ENCODE data around the gene ROS1.
A peak's percentile ranks its signal among the peaks of the same experiment; 100 is the strongest.

The ROS1 gene

DNA sequence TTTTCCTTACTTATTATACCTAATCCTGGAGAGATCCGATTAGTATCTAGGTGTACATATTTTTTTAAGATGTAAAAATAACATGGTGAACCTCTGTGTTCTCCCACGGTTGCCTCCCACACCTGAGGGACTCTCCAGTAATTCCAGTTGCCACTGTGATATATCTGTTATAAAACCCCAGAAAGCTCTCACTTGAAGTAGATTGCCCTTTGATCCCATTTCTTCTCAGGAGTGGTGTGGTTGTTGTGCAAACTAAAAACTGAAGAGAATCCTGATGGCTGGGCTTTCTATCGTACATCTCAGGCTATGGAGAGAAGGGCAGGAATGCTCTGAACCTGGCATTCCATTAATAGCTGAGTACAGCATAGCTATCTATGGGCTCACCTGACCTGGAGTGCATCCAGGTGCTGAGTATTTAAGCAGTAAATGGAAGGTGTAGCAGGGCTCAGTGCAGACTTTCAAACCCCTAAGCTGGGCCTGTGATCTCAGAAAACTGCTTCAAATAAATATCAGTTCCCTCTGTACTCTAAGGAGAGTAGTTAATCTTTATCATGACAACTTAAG lies 119.4 kb downstream of the ROS1 start:
- DNase-seq: no peak

DNA sequence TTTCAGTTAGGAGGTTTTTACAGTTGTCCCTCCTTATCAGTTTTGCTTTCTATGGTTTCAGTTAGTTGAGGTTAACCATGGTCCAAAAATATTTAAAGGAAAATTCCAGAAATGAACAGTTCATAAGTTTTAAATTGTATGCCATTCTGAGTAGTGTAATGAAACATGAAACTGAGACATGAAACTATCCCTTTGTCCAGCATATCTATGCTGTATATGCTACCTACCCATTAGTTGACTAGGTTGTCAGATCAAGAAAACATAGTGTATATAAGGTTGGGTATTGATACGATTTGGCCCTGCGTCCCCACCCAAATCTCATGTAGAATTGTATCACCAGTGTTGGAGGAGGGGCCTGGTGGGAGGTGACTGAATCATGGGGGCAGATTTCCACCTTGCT lies 121.3 kb downstream of the ROS1 start:
- no peak for DNase-seq

DNA sequence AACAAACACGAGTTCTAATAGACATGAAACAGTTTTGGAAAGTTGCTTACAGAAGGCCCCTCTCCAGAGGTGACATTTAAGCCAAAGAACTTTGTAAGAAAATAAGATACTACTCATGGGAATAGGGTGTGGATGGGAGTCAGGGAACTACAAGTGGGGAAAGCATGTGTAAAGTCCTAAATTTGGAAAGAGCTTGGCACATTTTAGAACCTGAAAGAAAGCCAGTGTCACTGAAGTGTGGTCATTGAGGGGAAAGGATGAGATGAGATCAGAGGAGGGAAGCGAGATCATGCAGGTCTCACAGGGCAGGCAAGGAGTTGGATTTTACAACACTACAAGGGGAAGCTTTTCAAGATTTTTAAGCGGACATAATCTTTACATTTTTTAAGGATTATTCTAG lies 122.4 kb downstream of the ROS1 start:
- DNase-seq: no peak

DNA sequence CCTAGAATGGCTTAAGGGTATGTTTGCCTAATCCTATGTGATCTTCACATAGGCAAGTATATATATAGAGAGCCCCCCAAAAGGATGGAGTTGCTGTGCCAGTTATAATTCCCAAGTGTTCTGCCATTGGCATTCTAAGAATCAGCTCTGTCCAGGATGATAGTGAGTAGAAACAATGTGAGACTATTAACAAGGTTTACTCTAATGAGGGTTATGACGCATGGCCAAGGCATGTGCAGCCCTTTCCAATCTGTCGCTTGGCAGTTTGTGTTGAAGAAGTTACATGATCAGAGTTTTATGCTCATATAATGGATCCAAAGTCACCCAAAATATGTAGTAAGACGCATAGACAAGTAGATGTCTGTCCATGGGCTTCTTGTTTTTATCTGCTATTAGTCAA lies 126.8 kb downstream of the ROS1 start:
- no peak for DNase-seq

DNA sequence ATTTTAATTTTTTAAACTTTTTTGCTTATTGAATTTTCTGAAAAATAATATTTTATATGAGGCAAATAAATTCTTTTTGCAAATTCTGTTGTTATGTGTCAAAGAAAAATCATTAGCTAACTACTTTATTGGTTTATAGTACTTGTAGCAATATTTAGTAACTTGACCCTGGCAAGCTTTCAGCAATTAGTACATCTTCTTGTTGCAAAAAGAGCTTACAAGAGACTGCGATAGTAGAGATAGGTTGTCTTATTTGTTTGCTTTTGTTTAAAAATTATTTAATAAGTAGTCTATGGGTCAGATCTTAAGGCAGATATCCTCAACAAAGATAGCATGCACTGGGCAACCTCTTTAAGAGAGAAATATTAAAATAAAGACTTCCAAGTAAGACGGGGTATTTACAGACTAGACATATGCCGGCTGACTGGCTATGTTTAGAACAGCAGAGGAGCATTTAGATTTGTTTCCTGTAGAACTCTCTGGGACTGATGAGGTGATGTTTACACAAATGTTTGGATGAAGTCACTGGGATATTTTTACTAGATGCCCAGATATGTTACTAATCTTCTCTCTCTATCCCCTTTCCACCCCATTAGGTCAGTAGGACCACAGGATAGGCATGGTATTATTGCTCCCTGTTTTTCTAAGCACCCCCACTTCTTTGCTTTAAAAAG lies 135.4 kb downstream of the ROS1 start:
- no peak for DNase-seq

DNA sequence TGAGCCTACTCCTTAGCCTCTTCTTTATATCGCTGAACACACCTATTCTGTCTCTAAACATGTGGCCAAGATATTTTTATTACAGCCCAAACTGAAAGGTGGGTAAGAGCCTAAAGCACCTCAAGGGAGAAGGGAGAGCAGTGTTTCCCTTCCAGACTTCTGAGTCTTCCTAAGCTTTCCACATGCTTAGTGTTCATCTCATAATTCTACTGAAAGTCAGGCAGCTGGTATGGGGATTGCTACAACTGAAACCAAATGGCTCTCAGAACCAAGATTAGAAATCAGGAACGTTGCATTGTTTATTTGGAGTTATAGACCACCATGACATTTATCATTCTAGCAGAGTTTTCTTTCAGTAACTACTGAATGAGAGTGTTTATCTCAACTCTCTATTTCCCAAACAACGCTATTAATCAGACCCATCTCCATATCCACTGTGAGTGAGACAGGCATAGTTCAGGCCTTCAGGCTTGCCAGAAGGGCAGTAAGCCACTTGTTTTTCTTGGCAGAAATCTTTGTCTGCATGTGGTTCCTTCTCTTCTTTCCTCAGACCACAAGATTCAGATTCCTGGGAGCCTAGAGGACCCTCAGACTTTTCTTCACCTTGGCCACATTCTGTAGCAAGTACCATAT lies 137.5 kb downstream of the ROS1 start:
- DNase-seq: no peak

DNA sequence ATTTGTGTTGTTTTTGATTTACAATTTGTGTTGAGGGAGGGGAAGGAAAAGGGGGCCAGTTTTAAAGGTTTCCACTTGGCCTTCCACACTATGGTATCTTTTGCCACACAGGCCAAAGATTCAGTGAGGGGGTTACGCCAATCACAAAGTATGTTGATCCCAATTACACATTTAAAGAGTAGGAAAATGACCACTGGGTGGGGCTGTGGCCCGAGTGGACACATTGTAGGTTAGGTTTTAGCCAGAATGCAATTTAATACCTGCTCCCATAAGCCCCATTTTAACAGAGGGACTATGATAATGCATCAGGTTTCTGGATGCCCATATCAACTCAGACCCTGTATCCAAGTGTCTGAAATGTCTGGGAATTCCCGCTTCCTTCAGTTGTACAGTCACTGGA lies 144.8 kb downstream of the ROS1 start:
- DNase-seq: no peak

DNA sequence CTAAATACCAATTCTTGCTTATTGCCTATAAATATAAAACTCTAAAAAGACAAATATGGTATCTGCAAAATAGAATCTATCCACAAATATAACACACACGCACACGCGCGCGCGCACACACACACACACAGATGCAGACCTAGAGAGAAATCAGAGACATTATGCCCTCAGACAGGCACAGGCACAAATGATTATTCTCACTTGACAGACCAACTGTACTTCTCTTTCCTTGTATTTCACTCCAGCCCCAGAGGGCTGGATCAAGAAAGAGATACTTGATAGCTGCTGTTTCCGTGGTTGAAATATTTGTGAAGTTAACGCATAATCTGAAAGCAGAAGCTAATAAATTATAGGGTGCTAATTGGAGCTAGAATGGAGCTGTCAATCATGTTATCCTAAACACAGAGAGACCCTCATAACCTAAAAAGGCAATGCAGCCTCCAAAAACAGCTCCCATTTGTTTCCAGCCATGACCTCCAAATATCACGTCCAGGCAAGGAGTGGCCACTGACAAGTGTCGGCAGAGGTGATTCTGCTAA lies 148.9 kb downstream of the ROS1 start:
- no peak for DNase-seq

DNA sequence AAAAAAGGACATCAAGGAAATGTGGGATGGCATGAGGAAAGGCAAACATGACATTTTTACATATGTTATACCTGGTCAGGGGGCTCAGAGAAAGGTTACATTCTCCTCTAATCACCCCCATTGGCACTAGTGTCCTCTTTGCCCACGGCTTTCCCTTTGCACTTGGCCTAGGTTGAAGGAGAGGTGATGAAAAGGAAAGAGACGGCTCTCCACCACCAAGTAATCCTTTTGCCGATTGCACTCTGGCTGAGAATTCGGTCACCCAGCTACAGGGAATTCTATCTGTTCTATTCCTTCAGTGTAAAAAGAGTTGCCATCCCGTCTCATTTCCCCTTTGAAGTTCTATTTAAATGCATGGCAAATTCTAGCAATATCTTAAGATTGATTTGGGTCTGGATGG lies 150.0 kb downstream of the ROS1 start:
- DNase-seq: no peak

DNA sequence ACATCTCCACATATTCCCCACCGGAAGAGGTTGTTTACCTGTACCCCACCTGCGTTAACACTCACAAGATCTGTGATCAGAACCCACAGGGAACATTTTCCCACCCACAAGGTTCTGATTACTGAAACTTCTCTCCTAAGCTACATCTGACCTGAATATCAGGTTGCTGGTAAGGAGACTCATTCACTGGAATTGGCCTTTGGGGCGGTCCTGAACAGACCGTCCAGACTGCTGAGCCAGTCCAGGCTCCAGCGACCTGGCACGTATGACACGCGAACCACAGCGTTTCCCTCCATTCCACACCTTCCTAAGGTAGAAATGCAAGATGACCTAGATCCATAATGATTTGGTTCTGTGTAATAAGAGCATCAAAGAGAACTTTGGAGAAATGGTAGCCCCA lies 150.5 kb downstream of the ROS1 start:
- DNase-seq: no peak

DNA sequence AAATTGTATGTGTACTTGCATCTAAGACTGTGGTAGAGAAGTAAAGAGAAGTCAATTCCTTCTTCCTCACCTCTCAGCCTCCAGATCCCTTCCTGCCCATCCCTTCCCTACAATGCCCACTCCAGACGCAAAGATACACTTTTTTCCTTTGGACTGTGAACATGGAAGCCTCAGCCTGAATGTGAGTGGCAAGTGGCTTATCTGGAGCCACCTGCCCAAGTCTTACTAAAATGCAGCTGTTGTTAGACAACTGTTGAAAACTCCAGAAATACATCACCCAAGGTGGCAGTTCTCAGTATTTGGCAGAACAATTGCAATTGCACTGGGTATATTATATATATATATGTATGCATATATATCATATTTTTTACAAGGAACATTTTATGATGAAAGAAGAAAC lies 152.9 kb downstream of the ROS1 start:
- DNase-seq: no peak

DNA sequence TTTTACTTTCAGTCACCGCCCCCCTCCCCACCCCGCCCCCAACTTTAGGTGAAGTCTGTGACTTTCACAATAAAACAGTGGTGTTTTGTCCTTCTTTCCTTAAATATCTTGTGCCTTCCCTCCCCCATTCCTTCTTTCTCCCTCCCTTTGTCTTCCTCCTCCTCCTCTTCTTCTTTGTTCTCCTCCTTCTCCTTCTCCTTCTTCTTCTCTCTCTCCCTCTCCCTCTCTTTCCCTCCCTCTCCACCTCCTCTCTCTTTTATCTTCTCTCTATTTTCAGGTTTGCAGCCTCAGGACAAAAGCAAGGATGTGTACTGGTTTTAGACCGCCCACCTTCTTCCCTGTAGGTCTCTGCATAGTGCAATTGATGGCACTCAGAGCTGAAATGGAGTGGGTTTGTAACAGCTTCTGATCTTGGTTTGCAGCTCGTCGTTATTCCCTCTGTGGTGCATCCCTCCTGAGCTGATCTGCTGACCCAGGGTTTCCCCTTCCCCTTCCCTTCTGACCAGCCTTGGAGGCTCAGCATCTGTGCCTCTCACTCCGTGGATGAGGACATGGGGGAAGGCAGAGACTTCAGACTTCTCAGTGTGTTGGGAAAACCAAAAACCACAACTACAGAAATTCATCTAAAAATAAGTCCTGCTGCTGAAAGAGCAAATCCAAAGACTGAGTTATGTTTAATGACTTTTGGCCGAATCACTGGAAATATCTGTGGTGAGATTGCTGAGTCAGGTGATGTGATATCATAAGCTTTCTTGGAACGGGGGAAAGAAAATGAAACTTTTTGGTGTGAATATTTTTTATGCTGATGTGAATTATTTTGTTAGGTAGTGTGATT lies 153.5 kb downstream of the ROS1 start:
- DNase-seq: no peak

DNA sequence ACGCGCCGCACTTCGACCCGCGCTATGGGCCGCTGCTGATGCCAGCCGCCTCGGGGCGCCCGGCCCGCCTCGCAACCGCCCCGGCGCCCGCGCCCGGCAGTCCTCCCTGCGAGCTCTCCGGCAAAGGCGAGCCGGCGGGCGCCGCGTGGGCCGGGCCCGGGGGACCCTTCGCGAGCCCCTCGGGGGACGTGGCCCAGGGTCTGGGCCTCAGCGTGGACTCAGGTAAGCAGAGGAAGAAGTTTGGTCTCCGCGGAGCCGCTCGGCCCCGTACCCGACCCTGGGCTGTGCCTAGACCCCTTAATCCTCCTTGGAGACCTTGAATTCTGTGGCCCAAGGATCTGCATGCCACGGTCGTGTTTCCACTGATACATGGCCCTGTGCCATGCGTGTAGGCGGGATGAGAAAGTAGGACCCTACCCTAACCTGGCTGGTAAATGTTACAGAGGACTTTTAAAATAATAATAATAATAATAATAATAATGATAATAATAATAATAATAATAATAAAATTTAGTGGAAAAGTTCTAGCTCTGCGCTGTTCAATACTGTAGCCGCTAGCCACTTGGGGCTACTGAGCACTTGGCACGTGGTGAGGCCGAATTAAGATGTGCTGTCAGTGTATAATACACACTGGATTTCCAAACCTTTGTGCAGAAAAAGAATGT lies 154.8 kb downstream of the ROS1 start:
- no peak for DNase-seq

DNA sequence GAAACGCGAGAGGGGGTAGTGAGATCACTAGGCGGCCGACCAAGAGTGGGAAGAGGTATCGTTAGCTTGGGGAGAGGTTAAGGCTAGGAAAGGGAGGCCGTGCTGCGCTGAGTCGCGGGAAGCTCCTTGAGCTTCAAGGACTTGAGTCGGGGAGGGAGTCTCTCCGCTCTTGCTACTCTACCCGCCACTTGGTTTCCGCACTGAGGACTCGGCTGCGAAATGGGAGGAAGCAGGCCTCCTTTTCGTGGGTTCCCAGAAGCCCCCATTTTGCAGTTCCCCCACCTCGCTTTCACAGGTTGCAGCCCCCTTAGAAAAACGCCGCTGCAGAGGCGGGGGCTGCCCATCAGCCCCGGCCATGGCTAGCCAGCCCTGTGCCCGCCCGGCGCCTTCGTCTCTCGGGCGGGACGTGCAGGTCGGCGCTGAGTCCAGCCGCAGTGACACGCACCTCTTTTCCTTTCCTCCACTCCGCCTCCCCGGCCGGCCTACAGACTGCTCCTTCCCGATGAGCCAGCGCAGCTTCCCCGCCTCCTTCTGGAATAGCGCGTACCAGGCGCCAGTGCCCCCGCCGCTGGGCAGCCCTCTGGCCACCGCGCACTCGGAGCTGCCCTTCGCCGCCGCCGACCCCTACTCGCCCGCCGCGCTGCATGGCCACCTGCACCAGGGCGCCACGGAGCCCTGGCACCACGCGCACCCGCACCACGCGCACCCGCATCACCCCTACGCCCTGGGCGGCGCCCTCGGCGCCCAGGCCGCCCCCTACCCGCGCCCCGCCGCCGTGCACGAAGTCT lies 155.5 kb downstream of the ROS1 start:
- DNase-seq: no peak

DNA sequence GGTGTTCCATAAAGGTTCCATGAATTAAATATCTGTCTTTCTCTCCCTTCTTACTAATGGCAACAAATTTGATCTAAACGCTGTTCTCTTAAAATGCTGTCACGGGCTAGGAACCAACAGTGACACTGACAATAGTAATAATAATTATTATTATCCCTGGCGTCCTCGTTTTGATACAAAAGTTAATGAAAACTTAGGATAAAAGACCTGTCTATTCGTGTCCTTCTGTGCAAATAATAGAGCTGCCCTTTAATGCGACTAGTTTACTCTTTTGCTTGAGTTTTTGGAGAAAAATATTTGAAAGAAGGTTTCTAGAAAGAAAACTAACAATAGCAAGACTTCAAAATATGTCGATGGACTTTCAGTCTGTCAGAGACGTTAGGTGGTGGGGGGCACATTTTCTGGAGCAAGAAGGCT lies 156.1 kb downstream of the ROS1 start:
- no peak for DNase-seq

DNA sequence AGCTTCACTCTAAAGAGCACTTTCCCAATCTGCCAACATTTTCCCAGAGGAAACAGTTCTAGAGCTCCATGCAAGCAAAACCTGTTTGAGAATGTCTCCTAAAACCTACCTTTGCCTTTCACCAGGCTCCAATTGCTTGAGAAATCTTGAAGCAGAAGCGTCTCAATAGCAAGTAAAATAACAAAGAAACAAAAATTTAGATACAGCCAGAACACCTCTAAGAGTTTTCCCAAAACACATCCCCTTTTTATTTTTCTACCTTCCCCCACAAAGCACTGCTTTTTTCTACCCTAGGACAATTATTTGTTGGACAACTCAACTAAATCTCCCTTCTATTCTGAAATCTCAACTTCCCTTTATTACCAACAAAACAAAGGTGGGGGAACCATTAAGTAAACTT lies 156.8 kb downstream of the ROS1 start:
- no peak for DNase-seq

DNA sequence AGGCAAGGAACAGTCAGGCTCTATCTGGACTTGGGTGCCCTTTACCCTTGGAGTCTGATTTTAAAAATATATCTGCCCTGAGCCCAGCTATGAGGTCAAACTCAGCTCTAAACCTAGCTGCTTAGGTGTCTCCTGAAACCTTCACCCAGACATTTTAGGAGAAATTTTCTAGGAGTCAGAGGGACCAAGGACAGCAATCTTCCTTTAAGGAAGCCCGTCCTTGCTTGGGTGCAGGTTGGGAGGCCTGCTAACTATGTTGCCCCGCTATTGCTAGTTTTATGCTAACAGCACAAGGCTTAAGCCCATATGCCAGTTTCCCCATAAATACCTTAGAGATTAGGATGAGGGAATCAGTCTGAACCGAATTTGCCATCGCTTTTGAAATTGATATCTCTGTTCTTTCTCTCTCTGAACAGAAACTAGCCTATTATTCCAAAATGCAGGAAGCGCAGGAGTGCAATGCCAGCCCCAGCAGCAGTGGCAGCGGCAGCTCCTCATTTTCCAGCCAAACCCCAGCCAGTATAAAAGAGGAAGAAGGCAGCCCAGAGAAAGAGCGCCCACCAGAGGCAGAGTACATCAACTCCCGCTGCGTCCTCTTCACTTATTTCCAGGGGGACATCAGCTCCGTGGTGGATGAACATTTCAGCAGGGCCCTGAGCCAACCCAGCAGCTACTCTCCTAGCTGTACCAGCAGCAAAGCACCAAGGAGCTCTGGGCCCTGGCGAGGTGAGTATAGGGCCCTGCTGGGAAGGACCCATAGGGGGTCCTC lies 157.8 kb downstream of the ROS1 start:
- DNase-seq: no peak

DNA sequence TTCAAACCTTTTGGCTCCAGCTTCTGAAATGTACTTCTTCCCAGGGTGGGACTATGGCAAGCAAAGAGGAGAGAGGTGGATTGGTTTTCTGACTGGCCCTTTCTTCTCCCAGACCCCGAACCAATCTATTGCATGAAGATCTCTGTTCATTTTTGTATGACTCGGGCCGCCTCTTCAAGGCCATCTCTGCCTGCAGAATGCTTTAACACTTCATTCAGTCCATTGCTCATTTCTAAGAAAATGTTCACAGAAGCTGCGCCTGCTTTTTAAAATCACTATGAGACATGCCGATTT lies 158.7 kb downstream of the ROS1 start:
- DNase-seq: no peak

DNA sequence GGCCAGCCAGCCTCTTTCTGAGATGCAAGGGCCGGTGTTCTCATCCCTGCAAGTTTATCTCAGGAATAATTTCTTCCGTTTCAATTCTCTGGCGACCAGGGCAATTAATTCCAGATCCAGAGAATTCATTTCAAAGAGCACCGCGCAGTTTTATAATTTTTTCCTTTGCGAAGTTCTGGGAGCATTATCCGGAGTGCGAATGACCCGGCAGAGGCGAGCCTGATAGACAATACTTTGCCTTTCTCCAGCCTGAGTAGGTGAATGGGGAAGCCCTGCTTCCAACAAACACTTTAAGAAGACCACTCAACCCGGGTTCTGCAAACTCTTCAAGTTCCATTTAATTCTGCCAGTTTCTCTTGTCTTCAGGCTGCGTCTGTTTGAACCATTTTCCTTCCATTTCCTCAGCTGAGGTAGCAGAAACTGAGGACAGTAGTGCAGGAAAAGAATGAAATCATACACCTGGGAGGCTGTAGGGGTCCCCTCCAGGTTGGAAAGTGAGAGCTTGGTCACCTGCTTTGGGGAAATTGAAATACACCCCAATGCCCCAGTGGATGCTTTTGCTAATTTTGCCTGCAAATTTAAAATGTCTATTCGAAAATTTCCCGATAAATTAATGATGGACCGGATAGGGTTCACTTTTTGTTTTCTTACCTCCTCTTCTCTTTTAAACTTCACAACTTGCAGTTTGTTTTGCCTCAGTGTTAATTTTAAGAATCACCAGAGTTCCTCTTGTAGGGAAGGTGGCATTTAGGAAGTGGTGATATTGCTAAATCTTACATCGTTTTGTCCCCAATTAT lies 159.3 kb downstream of the ROS1 start:
- DNase-seq: no peak

DNA sequence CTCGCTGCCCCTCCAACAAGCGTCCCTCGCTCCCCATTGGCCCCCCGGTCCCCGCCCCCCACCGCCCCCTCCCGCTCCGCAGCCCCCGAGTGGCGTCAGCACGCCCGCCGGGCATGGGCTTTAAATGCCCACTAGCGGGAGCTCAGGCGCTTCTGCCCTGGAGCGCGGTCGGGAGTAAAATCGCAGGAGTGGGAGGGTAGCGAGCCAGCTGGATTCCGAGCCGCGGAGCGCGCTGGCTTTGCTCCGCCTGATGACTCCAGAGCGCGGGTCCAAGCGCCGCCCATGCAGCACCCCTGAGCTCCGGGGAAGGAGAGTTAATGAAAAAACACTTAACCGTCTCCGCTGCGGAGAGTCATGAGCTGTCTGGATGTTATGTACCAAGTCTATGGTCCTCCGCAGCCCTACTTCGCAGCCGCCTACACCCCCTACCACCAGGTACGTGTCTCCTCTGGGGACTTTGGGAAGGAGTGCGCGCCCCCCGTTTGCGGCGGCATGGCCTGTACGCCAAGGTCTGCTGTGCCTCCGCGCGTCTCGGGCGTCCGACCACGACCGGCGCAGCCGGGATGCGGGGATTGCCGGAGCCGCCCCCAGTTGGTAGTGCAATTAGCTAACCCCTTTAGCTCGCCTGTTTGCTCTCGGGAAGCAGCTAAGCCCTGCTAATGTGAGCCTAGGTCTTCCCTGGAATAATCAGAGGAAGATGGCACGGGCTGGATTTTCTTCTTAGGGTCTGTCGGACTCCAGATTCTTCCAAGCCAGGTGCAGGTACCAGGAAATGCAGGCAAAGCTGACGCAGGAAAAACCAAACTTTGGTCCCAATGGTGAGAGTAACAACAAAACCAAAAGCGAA lies 160.1 kb downstream of the ROS1 start, which contains the start of gene VGLL2:
VGLL2 (plus strand) TSS at position 149 of the 847 bp plus-strand sequence; CDS start at position 355, 206 bp downstream.
- DNase-seq: peak; percentile 4

Data from kidney glomerular epithelial cell (primary cell).